Ascending aorta (tissue), 2 donors: ENCODE measurements around the gene SLC27A2. TPM values are rescaled to one million over a fixed set of nuclear protein-coding genes. Genes with fewer than 3 reads are reported as not detected.

ENCODE experiments used
- DNase-seq, 2 donors: peaks; one replicate each; pipeline ENCODE4 v3.0.0-alpha.2; 2019; ENCODE audit warnings: low spot score in 2 of 2
- H3K27ac ChIP-seq, 2 donors: fragments of 200-600 bp; sonication (generic); one replicate each; pipeline ENCODE4 v1.5.1; 2016 to 2017; ENCODE audit warnings: mild to moderate bottlenecking in 1 of 2
- H3K27me3 ChIP-seq: fragments of 200-600 bp; sonication (generic); one replicate; pipeline ENCODE4 v1.5.1; 2017
- H3K36me3 ChIP-seq, 2 donors: fragments of 200-600 bp; sonication (generic); one replicate each; pipeline ENCODE4 v1.5.1; 2016
- H3K4me1 ChIP-seq, 2 donors: fragments of 200-600 bp; sonication (generic); one replicate each; pipeline ENCODE4 v1.5.1; 2016 to 2017; ENCODE audit warnings: mild to moderate bottlenecking in 1 of 2
- H3K4me3 ChIP-seq, 2 donors: fragments of 200-600 bp; sonication (generic); one replicate each; pipeline ENCODE4 v1.5.1; 2016 to 2017; ENCODE audit warnings: mild to moderate bottlenecking in 1 of 2
- H3K9me3 ChIP-seq, 2 donors: fragments of 200-600 bp; sonication (generic); one replicate each; pipeline ENCODE4 v1.5.1; 2016
- CTCF ChIP-seq, 3 experiments: fragments of 200-600 bp in 2 of 3; fragments of 450-650 bp in 1 of 3; sonication (generic) in 2 of 3; IDR thresholded peaks; one replicate each; pipeline ENCODE4 v1.5.1; 2016 to 2019; ENCODE audit warnings: antibody characterized with exemption in 3 of 3, mild to moderate bottlenecking in 1 of 3, moderate library complexity in 1 of 3
- intact Hi-C: fragments of 100-400 bp; cut with DNase I; formaldehyde crosslinking; loops from one replicate; pipeline ENCODE4 v1.15.1; 2023
- total RNA-seq: library from RNA; depleted of rRNA; stranded (reverse); fragments of >200 nt; gene quantifications from one replicate; pipeline ENCODE4 v1.1.0, GENCODE V29; 2016

SLC27A2 gene
- total RNA-seq, 1 donor from 2014 or later, result not detected

GRCh38 chr15:50256188-50257041, 74.4 kb downstream of the SLC27A2 start:
- intact Hi-C loops, result no loop called here
- Histone ChIP-seq H3K27ac (no peak overlapping the region), H3K9me3 (no peaks in the 10 kb centered on the region), H3K4me1 (no peaks in the 10 kb centered on the region), H3K36me3 (no peaks in the 10 kb centered on the region), H3K27me3 (no peaks in the 10 kb centered on the region), H3K4me3 (no peak overlapping the region)
- no peak for TF ChIP-seq CTCF (IDR thresholded peaks at IDR 0.05)
- no peak for DNase-seq

- no peak for TF ChIP-seq CTCF (IDR thresholded peaks at IDR 0.05)
- DNase-seq, result no peak
- Histone ChIP-seq H3K27ac (no peak overlapping the region), H3K36me3 (no peaks in the 10 kb centered on the region), H3K9me3 (no peaks in the 10 kb centered on the region), H3K27me3 (no peaks in the 10 kb centered on the region), H3K4me1 (no peaks in the 10 kb centered on the region), H3K4me3 (no peak overlapping the region)
- intact Hi-C loops, result no loop called here
These were observed 75.3 kb downstream of the SLC27A2 start for GRCh38 chr15:50257332-50257731.

GRCh38 chr15:50257924-50258323, 75.9 kb downstream of the SLC27A2 start:
- no peaks in the 10 kb centered on the region for H3K9me3 ChIP-seq
- TF ChIP-seq CTCF (IDR thresholded peaks at IDR 0.05), result no peak
- no peak overlapping the region for H3K4me3 ChIP-seq
- no peaks in the 10 kb centered on the region for H3K27me3 ChIP-seq
- intact Hi-C loops, result no loop called here
- no peak for DNase-seq
- H3K27ac ChIP-seq, result no peak overlapping the region
- no peaks in the 10 kb centered on the region for H3K36me3 ChIP-seq
- H3K4me1 ChIP-seq, result no peaks in the 10 kb centered on the region

- intact Hi-C loops, result no loop called here
- H3K36me3 ChIP-seq, result no peaks in the 10 kb centered on the region
- no peak for DNase-seq
- H3K27me3 ChIP-seq, result no peaks in the 10 kb centered on the region
- H3K9me3 ChIP-seq, result no peaks in the 10 kb centered on the region
- no peak overlapping the region for H3K4me3 ChIP-seq
- no peak for TF ChIP-seq CTCF (IDR thresholded peaks at IDR 0.05)
- H3K27ac ChIP-seq, result no peak overlapping the region
- no peaks in the 10 kb centered on the region for H3K4me1 ChIP-seq
These were observed 77.3 kb downstream of the SLC27A2 start for GRCh38 chr15:50259276-50259675.

- no peak for DNase-seq
- Histone ChIP-seq H3K4me3 (no peak overlapping the region), H3K9me3 (no peaks in the 10 kb centered on the region), H3K27ac (no peak overlapping the region), H3K27me3 (no peaks in the 10 kb centered on the region), H3K4me1 (no peaks in the 10 kb centered on the region), H3K36me3 (no peaks in the 10 kb centered on the region)
- intact Hi-C loops, result no loop called here
- no peak for TF ChIP-seq CTCF (IDR thresholded peaks at IDR 0.05)
These were observed 79.0 kb downstream of the SLC27A2 start for GRCh38 chr15:50260969-50261496.
